ENCODE results near the gene NAA35. TPM values are rescaled to one million over a fixed set of nuclear protein-coding genes. Genes with fewer than 3 reads are reported as not detected.

NAA35 gene
- total RNA-seq, 1 donor from 2014 or later: 29.6 TPM

GRCh38 chr9:86022687-86023266 lies 81.8 kb downstream of the NAA35 start:
- H3K4me3 Mint-ChIP-seq: no peak overlapping the region
- intact Hi-C loops (cut with micrococcal nuclease): no loop called here
- H3K27ac Mint-ChIP-seq: peak overlapping the region; percentile 67
- peaks cover 4% of the 10 kb centered on the region for H3K9me3 Mint-ChIP-seq
- peaks cover 53% of the 10 kb centered on the region for H3K36me3 Mint-ChIP-seq (ENCODE audit: low read depth)
- peaks cover 9% of the 10 kb centered on the region for H3K4me1 Mint-ChIP-seq
- no peaks in the 10 kb centered on the region for H3K27me3 Mint-ChIP-seq
- peak; percentile 76 for DNase-seq

DNA sequence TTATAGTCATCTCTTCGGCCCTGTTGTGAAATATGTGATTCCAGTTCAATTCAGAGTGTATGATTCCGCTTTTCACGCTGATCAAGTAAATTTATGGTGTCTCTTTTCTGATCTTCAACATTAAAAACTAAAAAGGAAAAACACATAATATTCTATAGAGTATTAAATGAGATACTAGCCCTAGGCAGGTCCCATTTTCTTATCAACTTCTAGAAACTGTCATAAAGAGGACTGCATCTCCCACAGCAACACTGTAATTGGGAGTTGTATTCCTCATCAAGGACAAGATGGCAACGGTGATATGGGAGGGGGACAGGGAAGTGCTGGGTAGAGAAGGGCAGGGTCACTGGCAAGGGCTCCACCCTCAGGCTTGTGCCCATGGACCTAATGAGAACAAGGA lies 86.8 kb downstream of the NAA35 start:
- Mint-ChIP-seq H3K9me3 (peaks cover 4% of the 10 kb centered on the region), H3K27me3 (no peaks in the 10 kb centered on the region), H3K4me1 (peaks cover under 1% of the 10 kb centered on the region), H3K27ac (no peak overlapping the region), H3K36me3 (ENCODE audit: low read depth) (peaks cover 28% of the 10 kb centered on the region), H3K4me3 (no peak overlapping the region)
- no peak for DNase-seq
- intact Hi-C loops (cut with micrococcal nuclease): no loop called here

GRCh38 chr9:86034863-86035734 lies 94.2 kb downstream of the NAA35 start:
- no peak overlapping the region for H3K4me3 Mint-ChIP-seq
- no peaks in the 10 kb centered on the region for H3K36me3 Mint-ChIP-seq (ENCODE audit: low read depth)
- DNase-seq: no peak
- H3K27me3 Mint-ChIP-seq: no peaks in the 10 kb centered on the region
- intact Hi-C loops (cut with micrococcal nuclease): no loop called here
- H3K27ac Mint-ChIP-seq: no peak overlapping the region
- H3K4me1 Mint-ChIP-seq: no peaks in the 10 kb centered on the region
- H3K9me3 Mint-ChIP-seq: no peaks in the 10 kb centered on the region

DNA sequence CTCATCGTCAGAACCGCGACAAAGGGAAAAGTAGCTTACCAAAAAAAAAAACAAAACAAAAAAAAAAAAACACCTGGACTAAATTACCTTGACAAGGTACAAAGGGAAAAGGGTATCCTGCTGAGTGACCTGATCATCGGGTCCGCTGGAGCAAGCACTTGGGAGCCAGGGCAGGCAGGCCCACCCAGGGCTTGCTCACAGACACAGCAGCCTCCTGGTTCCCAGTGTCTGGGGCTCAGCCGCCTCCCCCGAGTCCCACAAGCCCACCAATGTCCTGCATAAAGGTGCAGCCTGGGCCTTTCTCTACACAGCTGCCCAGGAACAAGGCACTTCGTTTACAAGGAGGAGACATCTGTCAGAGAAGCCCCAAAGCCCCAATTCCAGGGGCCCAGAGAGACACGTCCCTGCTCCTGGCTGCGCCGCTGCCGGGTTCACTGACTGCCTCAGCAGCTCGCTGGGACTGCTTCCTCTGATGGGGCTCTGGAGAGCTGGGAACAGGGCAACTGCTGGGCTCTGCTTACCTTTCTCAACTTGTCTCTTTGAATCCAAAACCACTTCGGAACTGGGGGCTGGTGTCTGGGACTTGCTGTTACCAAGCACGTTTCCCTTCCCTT lies 95.0 kb downstream of the NAA35 start:
- Mint-ChIP-seq H3K9me3 (no peaks in the 10 kb centered on the region), H3K36me3 (ENCODE audit: low read depth) (no peaks in the 10 kb centered on the region), H3K4me1 (no peaks in the 10 kb centered on the region), H3K27me3 (no peaks in the 10 kb centered on the region), H3K4me3 (no peak overlapping the region), H3K27ac (no peak overlapping the region)
- DNase-seq: no peak
- intact Hi-C loops (cut with micrococcal nuclease): no loop called here

DNA sequence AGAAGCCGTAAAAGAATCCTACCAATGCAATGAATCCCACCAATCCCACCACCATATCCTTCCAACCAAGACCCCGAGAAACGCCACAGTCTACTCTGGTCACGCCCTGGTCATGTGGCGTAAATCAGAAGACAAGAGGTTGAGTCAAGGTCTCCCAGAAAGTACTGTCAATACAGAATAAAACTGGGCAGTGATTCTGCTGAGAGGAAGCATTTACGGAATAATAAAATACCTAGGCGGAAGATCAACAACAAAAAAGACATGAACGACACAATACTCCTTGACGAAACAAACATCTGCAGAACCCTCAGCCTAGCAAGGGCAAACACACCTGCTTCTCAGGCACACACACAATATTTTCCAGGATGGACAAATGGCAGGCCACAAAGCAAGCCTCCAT lies 95.6 kb downstream of the NAA35 start:
- H3K27me3 Mint-ChIP-seq: no peaks in the 10 kb centered on the region
- H3K36me3 Mint-ChIP-seq (ENCODE audit: low read depth): no peaks in the 10 kb centered on the region
- no peaks in the 10 kb centered on the region for H3K4me1 Mint-ChIP-seq
- DNase-seq: no peak
- intact Hi-C loops (cut with micrococcal nuclease): no loop called here
- no peak overlapping the region for H3K4me3 Mint-ChIP-seq
- no peaks in the 10 kb centered on the region for H3K9me3 Mint-ChIP-seq
- no peak overlapping the region for H3K27ac Mint-ChIP-seq

DNA sequence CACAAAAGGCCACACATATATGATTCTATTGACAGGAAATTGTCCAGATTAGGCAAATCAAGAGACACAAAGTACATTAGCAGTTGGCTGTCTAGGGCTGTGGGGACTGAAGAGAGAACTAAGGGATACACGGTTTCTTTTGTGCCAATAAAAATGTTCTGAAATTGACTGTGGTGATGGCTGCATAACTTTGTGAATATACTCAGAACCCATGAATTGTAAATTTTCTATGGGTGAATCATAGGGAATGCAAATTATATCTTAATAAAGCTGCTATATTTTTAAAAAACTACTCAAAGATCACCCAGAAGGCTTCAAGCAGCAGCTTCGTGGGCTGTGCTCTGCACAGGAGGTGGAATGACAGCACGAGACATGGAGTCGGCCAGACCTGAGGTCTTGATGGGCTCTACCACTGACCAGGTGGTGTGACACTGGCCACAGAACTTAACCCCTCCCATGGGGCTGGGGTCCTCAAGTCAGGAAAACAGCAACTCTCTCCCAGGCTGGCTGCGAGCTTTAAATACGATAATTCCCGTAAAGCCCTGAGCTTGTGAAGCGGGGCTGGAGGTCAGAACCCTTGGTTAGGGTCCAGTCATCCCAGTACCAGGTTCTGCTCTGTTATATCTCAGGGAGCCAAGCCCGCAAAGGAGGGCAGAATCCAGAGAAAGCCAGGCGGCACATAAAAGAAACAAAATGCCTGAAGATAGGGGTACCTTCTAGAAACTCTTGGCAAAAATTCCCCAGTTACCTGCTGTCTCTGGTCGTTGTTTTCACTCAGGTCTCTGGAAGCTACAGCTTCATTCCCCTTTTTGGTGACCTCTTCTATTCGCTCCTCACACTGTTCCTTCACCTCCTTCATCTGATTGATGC lies 99.3 kb downstream of the NAA35 start:
- DNase-seq: no peak
- Mint-ChIP-seq H3K27me3 (no peaks in the 10 kb centered on the region), H3K27ac (no peak overlapping the region), H3K36me3 (ENCODE audit: low read depth) (no peaks in the 10 kb centered on the region), H3K9me3 (no peaks in the 10 kb centered on the region), H3K4me1 (no peaks in the 10 kb centered on the region), H3K4me3 (no peak overlapping the region)
- intact Hi-C loops (cut with micrococcal nuclease): no loop called here

- H3K4me3 Mint-ChIP-seq: no peak overlapping the region
- H3K27ac Mint-ChIP-seq: no peak overlapping the region
- H3K36me3 Mint-ChIP-seq (ENCODE audit: low read depth): no peaks in the 10 kb centered on the region
- no peak for DNase-seq
- H3K9me3 Mint-ChIP-seq: no peaks in the 10 kb centered on the region
- H3K4me1 Mint-ChIP-seq: no peaks in the 10 kb centered on the region
- H3K27me3 Mint-ChIP-seq: no peaks in the 10 kb centered on the region
- intact Hi-C loops (cut with micrococcal nuclease): no loop called here
Measured at GRCh38 chr9:86040861-86041155, 99.9 kb downstream of the NAA35 start.

GRCh38 chr9:86041311-86041741 lies 100.4 kb downstream of the NAA35 start:
- no peak for DNase-seq
- no peaks in the 10 kb centered on the region for H3K27me3 Mint-ChIP-seq
- no peak overlapping the region for H3K27ac Mint-ChIP-seq
- intact Hi-C loops (cut with micrococcal nuclease): no loop called here
- no peaks in the 10 kb centered on the region for H3K36me3 Mint-ChIP-seq (ENCODE audit: low read depth)
- H3K9me3 Mint-ChIP-seq: no peaks in the 10 kb centered on the region
- no peaks in the 10 kb centered on the region for H3K4me1 Mint-ChIP-seq
- no peak overlapping the region for H3K4me3 Mint-ChIP-seq

GRCh38 chr9:86042199-86042978 lies 101.4 kb downstream of the NAA35 start:
- intact Hi-C loops (cut with micrococcal nuclease): no loop called here
- Mint-ChIP-seq H3K36me3 (ENCODE audit: low read depth) (no peaks in the 10 kb centered on the region), H3K9me3 (no peaks in the 10 kb centered on the region), H3K27ac (no peak overlapping the region), H3K27me3 (no peaks in the 10 kb centered on the region), H3K4me3 (no peak overlapping the region), H3K4me1 (no peaks in the 10 kb centered on the region)
- DNase-seq: no peak

DNA sequence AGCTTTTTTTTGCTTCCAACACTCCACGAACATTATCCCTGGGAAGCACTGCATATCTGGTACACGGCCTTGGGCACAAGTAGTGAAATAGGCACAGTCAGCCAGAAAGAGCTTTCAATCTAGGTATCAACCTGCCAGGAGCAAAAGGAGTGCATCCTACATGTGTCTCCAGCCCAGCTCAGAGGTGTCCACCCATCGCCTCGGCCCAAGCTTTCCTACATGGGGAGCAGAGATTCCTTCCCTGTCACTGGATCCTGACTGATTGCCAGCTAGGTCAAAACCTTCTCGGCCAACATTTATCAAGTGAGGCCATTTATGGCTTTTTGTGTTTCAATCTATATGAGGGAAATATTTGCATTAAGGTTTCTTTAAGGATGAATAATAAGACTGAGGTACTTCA lies 102.6 kb downstream of the NAA35 start:
- no peak for DNase-seq
- Mint-ChIP-seq H3K27me3 (no peaks in the 10 kb centered on the region), H3K27ac (no peak overlapping the region), H3K4me1 (no peaks in the 10 kb centered on the region), H3K4me3 (no peak overlapping the region), H3K36me3 (ENCODE audit: low read depth) (no peaks in the 10 kb centered on the region), H3K9me3 (no peaks in the 10 kb centered on the region)
- intact Hi-C loops (cut with micrococcal nuclease): no loop called here

DNA sequence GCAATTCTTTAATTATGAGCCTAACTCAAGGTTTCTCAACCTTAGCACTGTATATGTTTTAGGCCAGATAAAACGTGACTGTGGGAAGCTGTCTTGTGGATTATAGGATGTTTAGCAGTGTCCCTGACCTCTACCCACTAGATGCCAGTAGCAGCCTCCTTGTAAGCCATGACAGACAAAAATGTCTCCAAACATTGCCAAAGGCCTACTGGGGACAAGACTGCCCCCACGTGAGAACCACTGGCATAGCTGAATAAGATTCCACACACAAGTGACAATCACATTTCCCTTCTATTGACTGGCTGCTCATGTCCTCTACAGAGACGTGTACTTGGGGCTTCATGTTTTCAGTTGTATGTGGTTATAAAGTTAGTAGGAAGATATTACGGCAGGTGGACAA lies 103.1 kb downstream of the NAA35 start:
- no peaks in the 10 kb centered on the region for H3K4me1 Mint-ChIP-seq
- no peaks in the 10 kb centered on the region for H3K9me3 Mint-ChIP-seq
- H3K4me3 Mint-ChIP-seq: no peak overlapping the region
- no peaks in the 10 kb centered on the region for H3K36me3 Mint-ChIP-seq (ENCODE audit: low read depth)
- no peak for DNase-seq
- intact Hi-C loops (cut with micrococcal nuclease): no loop called here
- H3K27ac Mint-ChIP-seq: no peak overlapping the region
- H3K27me3 Mint-ChIP-seq: no peaks in the 10 kb centered on the region

GRCh38 chr9:86045654-86046053 lies 104.7 kb downstream of the NAA35 start:
- Mint-ChIP-seq H3K27ac (no peak overlapping the region), H3K9me3 (no peaks in the 10 kb centered on the region), H3K4me1 (no peaks in the 10 kb centered on the region), H3K27me3 (no peaks in the 10 kb centered on the region), H3K4me3 (no peak overlapping the region), H3K36me3 (ENCODE audit: low read depth) (no peaks in the 10 kb centered on the region)
- no peak for DNase-seq
- intact Hi-C loops (cut with micrococcal nuclease): no loop called here

- H3K27ac Mint-ChIP-seq: no peak overlapping the region
- H3K9me3 Mint-ChIP-seq: no peaks in the 10 kb centered on the region
- no peaks in the 10 kb centered on the region for H3K4me1 Mint-ChIP-seq
- no peaks in the 10 kb centered on the region for H3K36me3 Mint-ChIP-seq (ENCODE audit: low read depth)
- H3K4me3 Mint-ChIP-seq: no peak overlapping the region
- DNase-seq: no peak
- intact Hi-C loops (cut with micrococcal nuclease): no loop called here
- H3K27me3 Mint-ChIP-seq: no peaks in the 10 kb centered on the region
Measured at GRCh38 chr9:86046071-86046636, 105.2 kb downstream of the NAA35 start.
